ELF-1 (cell line): ENCODE data around the gene CIROP.
"Not testable (repeated sequence)": the region's sequence is repeated elsewhere in the genome, so short reads cannot be mapped to it uniquely, and the experiment has no call there.

Experiments used
- DNase-seq: peaks from one replicate; pipeline ENCODE4 v3.0.0-alpha.2; 2016; ENCODE audit warnings: low read depth, low spot score

Gene CIROP

GRCh38 chr14:23114669-23115038, 9.9 kb upstream of the CIROP start:
- no peak for DNase-seq

- no peak for DNase-seq
Measured at GRCh38 chr14:23114120-23114458, 9.3 kb upstream of the CIROP start.

DNA sequence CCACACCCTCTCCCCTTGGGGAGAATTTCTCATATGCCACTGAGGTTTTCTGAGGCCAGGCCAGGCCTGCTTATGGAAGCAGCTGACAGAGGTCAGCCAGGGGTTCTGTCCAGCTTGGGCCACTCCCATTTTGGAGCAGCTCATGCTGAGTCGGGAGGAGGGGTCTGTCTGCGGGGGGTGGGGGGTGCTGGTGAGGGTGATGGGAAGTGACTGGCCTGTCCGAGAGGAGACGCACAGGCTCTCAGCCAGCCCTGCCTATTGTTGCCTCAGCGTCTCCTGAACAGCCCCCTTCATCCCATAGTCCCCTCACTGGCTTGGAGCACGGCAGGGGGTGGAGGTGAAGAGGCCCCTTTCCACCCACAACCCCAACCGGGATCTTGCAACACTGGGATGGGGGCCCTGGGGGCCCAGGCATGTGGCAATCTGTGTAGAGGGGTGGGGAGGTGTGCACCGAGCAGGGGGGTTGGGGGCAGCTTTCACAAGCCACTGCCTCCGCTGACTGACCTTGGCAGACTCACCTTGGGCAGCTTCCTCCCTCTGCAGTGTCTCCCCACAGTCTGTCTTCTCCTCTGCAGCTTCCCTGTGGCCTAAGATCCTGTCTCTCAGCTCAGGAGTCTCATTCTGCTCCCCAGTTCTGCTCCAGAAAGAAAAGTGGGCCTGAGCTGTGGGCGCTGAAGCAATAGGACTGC, 8.8 kb upstream of the CIROP start:
- DNase-seq, result no peak

DNA sequence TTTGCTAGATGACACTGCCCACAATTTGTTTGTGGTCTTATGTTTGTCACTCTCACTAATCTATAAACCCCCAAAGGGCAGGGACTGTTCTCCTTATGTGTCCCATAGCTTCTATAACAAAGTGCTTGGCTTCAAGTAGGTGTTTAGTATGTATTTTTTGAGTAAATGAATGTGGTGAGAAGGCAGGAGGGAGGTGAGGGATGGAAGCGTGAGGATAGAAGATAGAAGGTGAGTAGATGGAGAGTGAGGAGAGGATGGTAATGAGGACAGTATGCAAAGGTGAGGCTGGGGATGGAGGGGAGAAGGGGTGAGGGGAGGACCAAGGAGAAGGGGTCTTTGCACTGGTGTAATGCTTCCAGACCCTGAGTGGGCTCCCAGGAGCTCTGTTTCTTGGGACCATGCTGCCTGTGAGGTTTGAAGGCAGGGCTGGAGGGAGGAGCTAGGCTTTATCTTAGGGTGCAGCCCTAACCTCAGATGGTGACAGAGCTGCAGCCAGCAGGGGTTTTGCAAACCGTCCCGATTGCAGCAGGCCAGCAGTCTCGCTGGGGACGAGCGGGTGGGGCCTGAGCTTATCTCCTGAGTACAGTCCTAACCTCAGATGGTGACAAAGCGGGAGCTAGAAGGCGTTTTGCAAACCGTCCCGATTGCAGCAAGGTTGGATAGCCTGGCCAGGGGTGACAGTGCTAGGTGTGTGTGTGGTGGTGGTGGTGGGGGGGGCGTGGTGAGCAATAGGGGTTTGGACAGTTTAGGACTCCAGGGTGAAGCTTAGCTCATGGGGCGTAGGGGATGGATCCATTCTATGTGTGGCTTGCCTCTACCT, 7.8 kb upstream of the CIROP start:
- DNase-seq, result no peak

DNA sequence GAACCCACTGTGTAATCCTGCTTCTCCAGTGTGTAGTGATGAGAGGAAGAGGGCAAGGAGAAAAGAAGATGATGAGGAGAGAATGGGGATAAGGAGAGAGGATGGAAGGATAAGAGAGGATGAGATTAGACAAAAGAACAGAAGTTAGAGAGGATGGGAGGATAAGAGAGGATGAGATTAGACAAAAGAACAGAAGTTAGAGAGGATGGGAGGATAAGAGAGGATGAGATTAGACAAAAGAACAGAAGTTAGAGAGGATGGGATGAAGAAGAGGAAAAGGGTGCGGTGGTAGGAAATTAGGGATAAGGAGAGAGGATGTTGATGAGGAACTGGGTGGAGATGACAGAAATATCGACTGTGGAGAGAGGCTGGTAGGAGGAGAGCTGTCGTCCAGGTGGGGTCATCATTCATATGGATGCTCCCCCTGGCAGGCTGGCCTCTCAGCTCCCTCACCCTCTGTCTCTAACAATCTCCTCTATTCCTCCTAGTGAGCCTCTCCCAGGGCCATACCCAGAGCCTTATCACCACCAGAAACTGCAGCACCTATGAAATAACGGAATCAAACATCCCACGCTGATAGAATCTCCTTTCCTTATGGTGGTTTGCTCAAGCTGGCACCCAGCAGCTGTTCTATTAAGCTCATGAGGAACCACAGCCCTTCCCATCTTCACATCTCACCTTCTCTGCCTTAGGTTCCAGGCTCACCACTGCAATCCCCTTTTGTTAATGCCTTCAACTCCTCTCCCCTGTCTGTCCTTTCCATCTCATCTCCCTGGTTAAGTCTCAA, 6.0 kb upstream of the CIROP start:
- no peak for DNase-seq

DNA sequence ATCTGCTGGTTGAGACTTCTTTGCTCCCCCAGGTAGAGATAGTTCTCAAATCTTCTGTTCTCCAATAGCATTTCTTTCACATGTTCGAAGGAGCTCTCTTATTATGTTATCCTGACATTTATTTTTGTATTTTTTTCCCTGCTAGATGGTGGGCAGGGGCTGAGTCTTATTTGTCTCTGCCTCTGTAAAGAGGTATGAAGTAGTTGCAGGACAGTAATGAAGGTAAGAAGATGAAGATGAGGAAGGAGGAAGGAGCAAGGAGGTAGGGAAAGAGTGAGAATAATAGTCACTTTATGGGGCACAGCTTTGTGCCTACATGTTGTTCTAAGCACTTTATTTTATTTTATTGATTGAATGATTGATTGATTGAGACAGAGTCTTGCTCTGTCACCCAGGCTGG, 5.0 kb upstream of the CIROP start:
- DNase-seq, result no peak

DNA sequence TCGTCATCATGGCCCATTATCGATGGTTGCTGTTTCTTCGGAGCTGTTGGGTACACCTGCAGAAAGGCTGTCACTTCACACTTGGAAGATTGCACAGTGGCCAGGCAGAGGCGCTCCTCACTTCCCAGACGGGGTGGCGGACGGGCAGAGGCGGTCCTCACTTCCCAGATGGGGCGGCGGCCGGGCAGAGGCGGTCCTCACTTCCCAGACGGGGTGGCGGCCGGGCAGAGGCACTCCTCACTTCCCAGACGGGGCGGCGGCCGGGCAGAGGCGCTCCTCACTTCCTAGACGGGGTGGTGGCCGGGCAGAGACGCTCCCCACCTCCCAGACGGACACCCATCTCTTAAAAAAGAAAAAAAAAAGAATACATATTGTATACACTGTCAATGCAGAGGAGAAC, 3.4 kb upstream of the CIROP start:
- DNase-seq, result not testable (repeated sequence)

- not testable (repeated sequence) for DNase-seq
Measured at GRCh38 chr14:23107620-23108019, 2.8 kb upstream of the CIROP start.

DNA sequence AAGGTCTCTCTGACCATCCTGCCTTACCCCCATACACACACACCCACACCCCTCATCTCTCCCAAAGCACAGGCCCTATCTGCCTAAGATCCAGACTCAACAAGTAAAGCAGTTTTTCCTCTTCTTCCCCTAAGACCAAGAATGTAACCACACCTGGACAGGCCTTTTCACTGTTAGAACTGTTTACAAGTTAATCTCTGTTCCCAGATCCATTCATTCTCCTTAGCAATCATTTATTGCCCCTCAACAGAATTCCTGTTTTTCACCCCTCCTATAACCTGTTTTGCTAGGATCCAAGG, 1.9 kb upstream of the CIROP start:
- DNase-seq, result no peak

DNA sequence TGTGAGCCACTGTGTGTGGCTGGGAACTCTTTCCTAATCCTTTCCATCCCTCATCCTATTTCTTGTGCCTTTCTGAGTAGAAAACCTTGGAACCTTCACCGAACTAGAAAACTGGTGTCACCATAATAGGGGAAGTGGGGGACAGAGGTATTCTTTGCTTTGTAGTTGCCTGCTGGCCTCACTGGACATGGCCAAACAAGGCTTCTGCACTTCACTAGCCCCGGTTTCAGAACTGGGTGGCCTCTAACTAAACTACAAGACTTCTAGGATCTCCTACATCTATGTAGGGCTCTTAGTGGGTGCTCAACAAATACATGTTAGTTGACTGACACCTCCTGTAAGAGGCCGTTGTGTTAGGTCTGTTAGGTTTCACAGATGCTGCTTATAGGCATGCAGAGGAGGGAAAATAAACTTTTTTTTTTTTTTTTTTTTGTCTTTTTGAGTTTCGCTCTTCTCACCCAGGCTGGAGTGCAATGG, 597 bp upstream of the CIROP start:
- no peak for DNase-seq

- DNase-seq, result no peak
Measured at GRCh38 chr14:23104070-23104590, 659 bp downstream of the CIROP start.

- no peak for DNase-seq
Measured at GRCh38 chr14:23103581-23103980, 1.2 kb downstream of the CIROP start.

- DNase-seq, result no peak
Measured at GRCh38 chr14:23102801-23103200, 2.0 kb downstream of the CIROP start.

GRCh38 chr14:23101986-23102625, 2.7 kb downstream of the CIROP start:
- no peak for DNase-seq

DNA sequence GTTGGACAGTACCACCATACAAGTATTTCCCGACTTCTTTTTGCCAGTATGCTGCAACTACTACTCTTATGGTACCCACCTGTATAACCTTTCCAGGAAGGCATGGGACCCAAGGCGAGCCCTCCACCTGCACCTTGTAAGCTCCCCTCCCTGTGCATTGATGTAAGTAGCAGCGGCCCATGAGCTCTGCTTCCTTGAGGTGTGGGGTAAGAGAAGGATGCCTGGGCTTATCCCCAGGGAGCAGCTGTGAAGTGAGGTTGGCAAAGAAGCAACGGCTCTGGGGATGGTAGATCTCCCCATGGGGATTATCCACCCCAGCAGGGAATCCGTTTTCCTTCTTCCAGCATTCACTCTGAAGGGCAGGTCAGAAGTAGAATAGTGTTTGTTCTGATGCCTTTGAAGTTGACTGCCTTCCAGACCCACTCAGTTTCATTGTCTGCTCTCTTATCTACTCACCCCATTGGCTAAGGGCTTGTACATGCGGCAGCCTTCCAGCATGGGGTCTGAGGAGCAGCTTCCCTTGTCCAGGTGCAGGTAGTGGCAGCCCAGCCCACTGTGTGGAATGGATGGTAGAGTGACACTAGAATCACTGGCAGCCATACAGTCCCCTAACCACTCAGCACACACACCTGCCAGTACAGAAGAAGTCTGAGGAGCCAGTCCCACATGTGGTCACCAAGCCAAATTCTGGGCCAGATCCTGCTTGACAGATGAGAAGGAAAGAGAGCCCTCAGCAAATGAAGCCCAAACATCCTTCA, 3.4 kb downstream of the CIROP start:
- no peak for DNase-seq

DNA sequence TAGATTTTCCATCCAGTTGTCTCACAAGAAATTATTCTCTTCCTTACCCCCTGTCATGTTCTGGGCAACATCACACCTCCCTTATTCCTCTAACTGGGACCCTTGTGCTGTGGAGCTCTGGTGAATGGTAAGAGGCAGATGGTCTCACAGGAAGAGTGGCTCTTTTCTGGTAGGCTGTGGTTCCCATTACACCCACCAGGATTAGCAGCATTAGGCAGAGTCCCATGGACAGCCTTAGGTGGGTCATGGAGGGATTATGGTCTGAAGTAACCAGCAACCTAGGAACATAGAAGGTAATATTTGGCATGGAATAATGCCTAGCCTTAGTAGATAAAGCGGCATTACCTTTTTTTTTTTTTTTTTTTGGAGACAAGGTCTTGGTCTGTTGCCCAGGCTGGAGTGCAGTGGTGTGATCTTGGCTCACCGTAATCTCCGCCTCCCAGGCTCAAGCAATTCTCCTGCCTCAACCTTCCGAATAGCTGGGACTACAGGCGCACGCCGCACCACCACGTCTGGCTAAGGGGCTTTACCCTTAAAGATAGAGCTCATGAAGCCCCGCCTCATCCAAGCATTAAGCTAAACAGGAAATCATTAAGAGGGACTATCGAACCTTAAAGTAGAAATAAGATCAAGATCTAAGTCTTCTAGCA, 5.5 kb downstream of the CIROP start:
- DNase-seq, result no peak

- no peak for DNase-seq
Measured at GRCh38 chr14:23097786-23098185, 7.0 kb downstream of the CIROP start.

GRCh38 chr14:23095196-23096108, 9.3 kb downstream of the CIROP start, which contains the start of gene C14orf119:
C14orf119 (plus strand) TSS chr14:23095505; CDS start chr14:23097659, 2,154 bp downstream.
- DNase-seq, result peak; percentile 100

DNA sequence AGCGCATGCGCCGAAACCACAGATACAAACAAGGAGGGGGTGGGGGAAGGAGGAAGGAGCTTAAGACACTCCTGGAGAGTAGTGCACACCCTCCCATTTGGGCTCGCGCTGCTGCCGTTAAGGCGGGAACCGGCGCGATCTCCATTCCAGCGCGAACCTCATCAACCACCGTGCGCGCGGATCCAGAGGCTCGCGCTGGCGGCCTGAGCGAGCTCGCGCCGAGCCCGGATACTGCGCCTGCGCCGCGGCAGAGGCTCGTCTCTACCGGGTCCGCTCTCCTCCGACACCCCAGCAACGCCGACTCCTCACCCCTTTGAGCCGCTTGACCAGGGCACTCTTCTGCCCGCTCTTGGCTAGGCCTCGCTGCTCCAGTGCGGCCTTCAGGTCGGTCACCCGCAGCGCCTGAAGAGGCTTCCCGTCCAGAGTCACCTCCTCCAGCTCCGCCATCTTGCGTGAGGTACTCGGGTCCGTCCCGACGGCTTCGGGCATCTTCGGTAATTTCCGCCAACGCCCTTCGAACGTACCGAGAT, 10.1 kb downstream of the CIROP start, which contains the start of gene ACIN1:
ACIN1 (minus strand) TSS at position 471 of the 530 bp plus-strand sequence; CDS start at position 447, 24 bp downstream.
- DNase-seq, result peak; percentile 92
